GM21576 (cell line): ENCODE measurements around the gene PARP16.

Experiments used
- ATAC-seq: cut with Tn5 transposase; IDR thresholded peaks from one replicate; pipeline ENCODE4 v1.9.1; 2021; ENCODE audit warnings: mild to moderate bottlenecking, moderate library complexity; ENCODE audit not compliant: unreplicated experiment

Gene PARP16

GRCh38 chr15:65286704-65287519 is at the start of gene PARP16:
Gene PARP16, minus strand, starts transcription at chr15:65286883. Its CDS starts 457 bp downstream, at chr15:65286426.
- ATAC-seq = peak; percentile 86

- ATAC-seq = no peak
Observed at GRCh38 chr15:65335278-65336055, 48.8 kb upstream of the PARP16 start.

GRCh38 chr15:65334586-65335231 is 48.0 kb upstream of the PARP16 start:
- ATAC-seq = no peak

- ATAC-seq = no peak
Observed at GRCh38 chr15:65333856-65334255, 47.2 kb upstream of the PARP16 start.

GRCh38 chr15:65333148-65333820 is 46.6 kb upstream of the PARP16 start:
- no peak for ATAC-seq

- ATAC-seq = no peak
Observed at GRCh38 chr15:65332391-65333147, 45.9 kb upstream of the PARP16 start.

GRCh38 chr15:65331811-65332210 is 45.1 kb upstream of the PARP16 start:
- no peak for ATAC-seq

DNA sequence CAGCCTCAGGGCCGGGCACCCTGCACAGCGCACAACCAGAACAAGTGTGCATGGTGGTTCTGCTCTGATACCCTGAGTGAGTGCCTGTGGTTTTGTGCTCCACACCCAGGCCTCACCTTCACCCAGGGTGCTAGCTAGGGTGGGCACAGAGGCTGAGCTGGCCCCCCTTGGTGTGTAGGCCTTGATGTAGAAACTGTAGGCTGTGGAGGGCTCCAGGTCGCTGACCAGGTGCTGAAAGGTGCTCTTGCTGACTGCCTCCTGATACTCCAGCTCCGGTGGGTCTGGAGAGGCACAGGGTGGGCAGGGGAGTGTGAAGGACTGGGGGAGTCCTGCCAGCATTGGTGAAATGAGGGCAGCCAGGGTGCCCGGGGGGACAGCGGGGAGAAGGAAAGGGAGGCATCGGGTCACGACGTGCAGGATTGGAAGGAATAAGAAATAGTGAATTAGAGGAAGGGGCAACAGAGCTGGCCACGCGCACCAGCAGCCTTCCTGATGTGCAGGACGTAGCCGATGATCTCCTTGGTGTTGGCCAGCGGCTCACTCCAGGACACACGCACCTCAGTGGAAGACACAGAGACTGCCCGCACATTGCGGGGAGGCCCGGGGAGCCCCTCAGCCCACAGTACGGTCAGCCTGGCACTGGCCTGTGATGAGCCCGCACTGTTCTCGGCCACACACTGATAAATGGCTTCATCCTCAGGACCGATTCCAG is 44.4 kb upstream of the PARP16 start:
- no peak for ATAC-seq

- ATAC-seq = no peak
Observed at GRCh38 chr15:65329984-65330735, 43.5 kb upstream of the PARP16 start.

- no peak for ATAC-seq
Observed at GRCh38 chr15:65329288-65329983, 42.8 kb upstream of the PARP16 start.

- ATAC-seq = no peak
Observed at GRCh38 chr15:65328506-65329287, 42.0 kb upstream of the PARP16 start.

- ATAC-seq = no peak
Observed at GRCh38 chr15:65327651-65328393, 41.1 kb upstream of the PARP16 start.

DNA sequence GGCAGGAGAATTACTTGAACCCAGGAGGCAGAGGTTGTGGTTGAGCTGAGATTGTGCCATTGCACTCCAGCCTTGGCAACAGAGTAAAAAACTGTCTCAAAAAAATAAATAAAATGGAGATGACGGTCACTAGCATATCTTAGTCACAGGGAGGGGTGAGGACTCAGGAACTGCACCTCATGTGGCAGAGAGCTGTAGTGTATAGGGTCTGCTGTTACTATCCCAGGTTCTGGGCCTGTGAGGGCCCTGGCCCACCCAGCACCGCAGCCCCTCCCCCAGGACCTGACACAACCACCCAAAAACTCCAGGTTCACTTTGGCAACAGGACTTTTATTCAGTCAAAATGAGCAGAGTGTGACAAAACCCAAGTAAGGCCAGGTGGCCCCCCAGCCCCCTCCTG is 40.1 kb upstream of the PARP16 start:
- ATAC-seq = no peak

DNA sequence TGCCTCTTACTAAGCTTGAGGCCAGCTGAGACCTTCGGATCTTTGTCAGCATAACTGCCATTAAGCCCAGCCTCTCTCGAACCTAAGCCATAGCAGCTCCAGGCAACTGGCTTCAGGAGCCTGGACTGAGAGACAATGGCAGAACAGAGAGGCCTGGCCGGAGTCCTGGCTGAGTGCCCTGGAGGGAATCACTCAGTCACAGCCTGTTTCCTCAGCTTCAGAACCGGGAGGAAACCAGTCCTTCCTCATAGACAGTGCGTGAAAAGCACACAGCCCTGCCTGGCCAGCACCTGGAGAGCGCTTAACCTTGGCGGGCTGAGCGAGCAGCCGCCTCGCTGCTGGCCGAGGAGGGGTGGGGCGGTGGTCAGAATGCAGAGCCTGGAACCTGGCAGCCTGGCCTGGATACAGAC is 39.4 kb upstream of the PARP16 start:
- ATAC-seq = no peak

DNA sequence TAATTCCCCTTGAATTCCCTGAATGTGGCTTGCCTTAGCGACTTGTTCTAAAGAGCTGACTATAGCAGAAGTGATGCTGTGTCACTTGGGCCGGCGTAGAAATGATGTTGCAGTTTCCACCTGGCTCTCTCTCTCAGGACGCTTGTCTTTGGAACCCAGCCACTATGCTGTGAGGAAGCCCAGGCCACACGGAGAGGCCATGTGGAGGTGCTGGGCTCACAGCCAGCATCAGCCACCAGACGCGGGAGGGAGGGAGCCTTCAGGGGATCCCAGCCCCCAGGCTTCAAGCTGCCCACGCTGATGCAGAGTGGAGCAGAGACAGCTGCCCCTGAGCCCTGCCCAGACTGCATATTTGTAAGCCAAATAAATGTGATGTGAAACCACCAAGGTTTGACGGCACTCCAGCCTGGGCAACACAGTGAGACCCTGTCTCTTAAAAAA is 36.4 kb upstream of the PARP16 start:
- ATAC-seq = no peak

DNA sequence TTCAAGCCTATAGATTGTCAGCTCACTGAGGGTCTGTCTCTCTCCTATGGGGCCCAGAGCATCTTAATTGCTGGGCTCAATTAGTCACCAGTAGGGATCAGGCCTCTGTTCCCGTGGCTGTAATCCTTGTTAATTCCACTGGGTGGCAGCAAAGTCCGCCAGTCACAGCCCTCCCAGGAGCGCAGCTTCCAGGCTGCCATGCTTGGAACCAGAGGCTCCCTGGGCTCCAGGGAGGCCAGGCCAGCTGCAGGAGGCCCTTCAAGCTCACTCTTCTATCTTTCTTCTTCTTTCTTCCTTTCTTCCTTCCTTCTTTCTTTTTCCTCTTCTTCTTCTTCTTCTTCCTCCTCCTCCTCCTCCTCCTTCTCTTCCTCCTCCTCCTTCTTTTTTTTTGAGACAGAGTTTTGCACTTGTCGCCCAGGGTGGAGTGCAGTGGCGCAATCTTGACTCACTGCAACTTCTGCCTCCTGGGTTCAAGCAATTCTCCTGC is 32.2 kb upstream of the PARP16 start:
- no peak for ATAC-seq
